Mucosa of stomach (tissue), 1 donor: ENCODE results near the gene MLLT11.

ENCODE experiments used
- H3K27me3 ChIP-seq: one replicate; pipeline ENCODE4 v1.7.0; 2013; ENCODE audit warnings: mild to moderate bottlenecking, low read length; ENCODE audit not compliant: control insufficient read depth, insufficient read depth
- H3K36me3 ChIP-seq: one replicate; pipeline ENCODE4 v1.7.0; 2013; ENCODE audit warnings: low read length; ENCODE audit not compliant: control insufficient read depth, insufficient read depth
- H3K4me1 ChIP-seq: one replicate; pipeline ENCODE4 v1.7.0; 2013; ENCODE audit warnings: mild to moderate bottlenecking, low read length; ENCODE audit not compliant: control insufficient read depth, insufficient read depth
- H3K4me3 ChIP-seq: one replicate; pipeline ENCODE4 v1.7.0; 2013; ENCODE audit warnings: low read length
- H3K9ac ChIP-seq: one replicate; pipeline ENCODE4 v1.7.0; 2013; ENCODE audit warnings: mild to moderate bottlenecking, low read length, moderate library complexity
- H3K9me3 ChIP-seq: one replicate; pipeline ENCODE4 v1.7.0; 2013; ENCODE audit warnings: mild to moderate bottlenecking, low read length, moderate library complexity; ENCODE audit not compliant: control insufficient read depth
- donor health status: Pancreatic carcinoma.

The MLLT11 gene

DNA sequence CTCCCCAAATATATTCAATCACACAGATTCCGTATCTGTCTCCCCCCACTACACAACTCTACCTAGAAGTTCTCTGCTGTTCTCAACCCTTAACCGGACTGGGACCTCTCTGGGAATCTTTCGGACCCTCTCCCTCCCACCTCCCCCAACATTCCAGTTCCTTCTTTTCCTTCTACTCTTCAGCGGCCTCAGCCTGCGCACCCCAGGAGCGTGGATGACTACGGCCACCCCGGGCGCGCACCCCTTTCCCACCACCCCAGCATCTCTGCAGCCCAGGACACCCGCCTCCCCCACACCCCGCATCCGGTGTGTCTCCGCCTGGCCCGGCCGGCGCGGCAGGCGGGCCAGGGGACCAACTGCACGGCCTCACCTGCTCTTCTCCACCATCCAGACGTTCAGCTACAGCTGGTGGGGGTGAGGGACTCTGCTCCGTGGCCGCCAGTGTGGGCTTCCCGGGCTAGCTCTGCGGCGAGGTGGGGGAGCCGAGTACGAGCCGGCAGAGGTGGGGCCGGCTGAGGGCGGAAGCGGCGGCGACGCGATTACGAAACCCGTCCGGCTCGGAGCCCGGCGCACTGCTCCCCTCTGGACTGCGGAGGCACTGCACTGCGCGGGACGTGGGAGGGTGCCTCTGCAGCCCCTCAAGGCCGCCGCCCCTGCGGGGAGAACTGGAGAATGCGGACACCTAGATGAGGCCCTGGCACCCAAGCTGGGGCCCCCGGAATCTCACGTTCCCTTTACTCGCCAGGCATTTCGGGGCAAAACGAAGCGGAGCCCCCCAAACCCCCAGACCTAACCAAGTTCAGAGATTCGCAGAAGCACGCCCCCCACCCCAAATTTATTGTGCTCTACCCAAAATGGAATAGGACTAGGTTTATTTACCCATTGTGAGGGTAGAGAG lies 839 bp upstream of the MLLT11 start, which contains the start of gene CDC42SE1:
Gene CDC42SE1 (minus strand): TSS at position 514 of the 898 bp plus-strand sequence. CDS start 3,892 bp downstream, outside the sequence.
- Histone ChIP-seq H3K4me1 (peaks cover 43% of the 10 kb centered on the region), H3K27me3 (no peaks in the 10 kb centered on the region), H3K9me3 (no peaks in the 10 kb centered on the region)

DNA sequence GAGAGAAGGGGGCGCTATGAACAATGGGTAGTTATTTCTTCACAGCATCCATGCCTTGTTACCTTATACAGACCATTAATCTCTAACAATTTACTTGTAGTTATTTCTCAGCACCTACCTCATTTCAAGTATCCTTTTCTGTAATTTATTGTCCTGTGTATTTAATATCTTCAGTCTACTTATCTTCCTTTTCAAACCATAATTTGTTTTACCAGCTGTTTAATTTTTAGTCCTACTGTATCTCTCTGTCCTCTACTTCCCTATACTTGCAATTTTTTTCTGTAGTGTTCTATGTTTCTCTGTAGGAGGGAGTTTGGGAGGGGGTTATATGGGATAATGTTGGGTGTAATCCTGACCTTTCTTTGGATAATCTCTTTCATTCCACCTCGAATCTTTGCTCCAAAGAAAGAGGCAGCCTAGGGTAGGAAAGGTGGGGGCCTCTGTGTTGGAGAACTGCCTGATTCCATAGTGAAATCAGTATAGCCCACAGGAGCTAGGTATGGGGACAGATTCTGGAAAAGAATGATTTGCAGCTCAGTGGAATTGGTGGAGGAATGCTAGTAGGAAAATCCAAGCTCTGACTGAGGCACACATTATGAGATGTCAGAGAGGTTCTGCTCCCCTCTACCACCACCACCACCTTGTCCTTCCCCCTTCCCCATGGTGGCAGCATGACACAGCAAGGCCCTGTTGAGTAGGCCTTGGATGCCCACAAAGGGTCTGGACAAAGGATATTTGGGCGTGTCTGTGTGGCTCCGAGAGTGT lies 642 bp downstream of the MLLT11 start:
- Histone ChIP-seq H3K4me1 (peaks cover 28% of the 10 kb centered on the region), H3K36me3 (peaks cover under 1% of the 10 kb centered on the region), H3K4me3 (peak overlapping the region; percentile 85), H3K27me3 (no peaks in the 10 kb centered on the region), H3K9ac (peak overlapping the region; percentile 92), H3K9me3 (no peaks in the 10 kb centered on the region)

More for the DNA sequence above, 839 bp upstream of the MLLT11 start, which contains the start of gene CDC42SE1:
- peak within 1 kb of the TSS; percentile 92 for H3K9ac ChIP-seq
- H3K4me3 ChIP-seq, result peak within 1 kb of the TSS; percentile 85
- peaks cover 12% of the 10 kb centered on the region for H3K36me3 ChIP-seq

GRCh38 chr1:151061704-151062103 lies 1.5 kb downstream of the MLLT11 start:
- H3K36me3 ChIP-seq, result no peaks in the 10 kb centered on the region
- peaks cover 19% of the 10 kb centered on the region for H3K4me1 ChIP-seq
- no peak overlapping the region for H3K9ac ChIP-seq
- H3K4me3 ChIP-seq, result no peak overlapping the region
- H3K9me3 ChIP-seq, result no peaks in the 10 kb centered on the region
- no peaks in the 10 kb centered on the region for H3K27me3 ChIP-seq

DNA sequence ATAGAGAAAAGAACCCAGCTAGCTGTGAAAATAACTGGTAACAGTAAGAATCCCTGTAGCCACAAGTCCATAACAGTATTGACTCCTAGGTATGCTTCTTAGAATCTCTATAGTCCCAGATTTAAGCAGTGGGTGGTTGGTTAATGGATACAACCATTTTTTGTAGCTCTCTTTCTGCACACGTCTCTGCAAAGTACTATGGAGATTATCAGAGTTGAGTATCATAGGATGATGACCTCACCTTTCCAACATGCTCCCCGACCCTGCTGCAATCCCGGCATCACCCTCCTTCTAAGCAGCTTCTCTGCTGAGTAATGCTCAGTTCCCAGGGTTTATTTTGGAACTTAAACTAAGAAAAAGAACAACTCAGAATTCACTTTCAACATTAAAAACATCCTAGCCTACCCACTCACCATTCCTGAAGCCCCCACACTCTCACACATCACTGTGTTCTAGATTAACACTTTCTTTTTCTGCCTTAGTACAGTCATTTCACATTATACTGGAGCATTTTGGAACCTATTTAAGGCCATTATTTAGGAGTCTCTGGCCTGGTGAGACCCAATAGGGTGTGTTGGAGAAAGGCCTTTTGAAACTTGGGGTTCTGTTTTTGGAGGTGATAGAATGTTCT lies 2.7 kb downstream of the MLLT11 start:
- H3K9me3 ChIP-seq, result no peaks in the 10 kb centered on the region
- no peak overlapping the region for H3K4me3 ChIP-seq

GRCh38 chr1:151065089-151065645 lies 5.0 kb downstream of the MLLT11 start:
- Histone ChIP-seq H3K27me3 (no peaks in the 10 kb centered on the region), H3K4me1 (no peaks in the 10 kb centered on the region), H3K9ac (no peak overlapping the region), H3K36me3 (no peaks in the 10 kb centered on the region), H3K9me3 (no peaks in the 10 kb centered on the region), H3K4me3 (no peak overlapping the region)

More for the DNA sequence above, 2.7 kb downstream of the MLLT11 start:
- peaks cover 8% of the 10 kb centered on the region for H3K4me1 ChIP-seq
- no peak overlapping the region for H3K9ac ChIP-seq
- no peaks in the 10 kb centered on the region for H3K36me3 ChIP-seq
- no peaks in the 10 kb centered on the region for H3K27me3 ChIP-seq

GRCh38 chr1:151067185-151067584 lies 7.0 kb downstream of the MLLT11 start:
- Histone ChIP-seq H3K4me3 (no peak overlapping the region), H3K4me1 (peaks cover 4% of the 10 kb centered on the region), H3K9ac (no peak overlapping the region), H3K9me3 (no peaks in the 10 kb centered on the region), H3K27me3 (no peaks in the 10 kb centered on the region), H3K36me3 (no peaks in the 10 kb centered on the region)

- no peak overlapping the region for H3K9ac ChIP-seq
- H3K9me3 ChIP-seq, result no peaks in the 10 kb centered on the region
- peaks cover 5% of the 10 kb centered on the region for H3K4me1 ChIP-seq
- H3K4me3 ChIP-seq, result no peak overlapping the region
- no peaks in the 10 kb centered on the region for H3K36me3 ChIP-seq
- no peaks in the 10 kb centered on the region for H3K27me3 ChIP-seq
These were observed 8.9 kb downstream of the MLLT11 start for GRCh38 chr1:151069103-151069486.

GRCh38 chr1:151070474-151071276 lies 10.5 kb downstream of the MLLT11 start, which contains the start of gene GABPB2:
Gene GABPB2, plus strand, starts transcription at chr1:151070761. Its CDS starts 17,429 bp downstream, at chr1:151088190.
- Histone ChIP-seq H3K9me3 (no peaks in the 10 kb centered on the region), H3K27me3 (no peaks in the 10 kb centered on the region)

GRCh38 chr1:151072224-151072623 lies 12.0 kb downstream of the MLLT11 start:
- no peaks in the 10 kb centered on the region for H3K9me3 ChIP-seq
- peaks cover 5% of the 10 kb centered on the region for H3K4me1 ChIP-seq
- no peak overlapping the region for H3K4me3 ChIP-seq
- H3K27me3 ChIP-seq, result no peaks in the 10 kb centered on the region
- peaks cover 4% of the 10 kb centered on the region for H3K36me3 ChIP-seq
- H3K9ac ChIP-seq, result no peak overlapping the region

More at GRCh38 chr1:151070474-151071276, 10.5 kb downstream of the MLLT11 start, which contains the start of gene GABPB2:
- peaks cover 5% of the 10 kb centered on the region for H3K4me1 ChIP-seq
- H3K9ac ChIP-seq, result peak within 1 kb of the TSS; percentile 99
- peaks cover 4% of the 10 kb centered on the region for H3K36me3 ChIP-seq
- peak within 1 kb of the TSS; percentile 92 for H3K4me3 ChIP-seq

- Histone ChIP-seq H3K9ac (no peak overlapping the region), H3K36me3 (peaks cover 3% of the 10 kb centered on the region), H3K4me1 (no peaks in the 10 kb centered on the region), H3K27me3 (no peaks in the 10 kb centered on the region), H3K9me3 (no peaks in the 10 kb centered on the region), H3K4me3 (no peak overlapping the region)
These were observed 25.9 kb downstream of the MLLT11 start for GRCh38 chr1:151085953-151086559.
